HepG2 (cell line): ENCODE measurements around the gene NFE2L1.
"Not testable (repeated sequence)": the region's sequence is repeated elsewhere in the genome, so short reads cannot be mapped to it uniquely, and the experiment has no call there.

ENCODE experiments used
- EZH2 ChIP-seq: conservative IDR thresholded peaks from 2 replicates; pipeline ENCODE4 v1.6.1; 2012; ENCODE audit warnings: mild to moderate bottlenecking, low read depth, low read length, moderate library complexity
- POLR2AphosphoS5 ChIP-seq: IDR thresholded peaks from 2 replicates; pipeline ENCODE4 v1.6.1; 2012; ENCODE audit warnings: low read depth, low read length
- SIX4 ChIP-seq: sonication (generic); formaldehyde crosslinking; IDR thresholded peaks from 2 replicates; pipeline ENCODE4 v1.4.0; 2020; ENCODE audit warnings: missing genetic modification reagents
- SMAD3 ChIP-seq: sonication (generic); formaldehyde crosslinking; IDR thresholded peaks from 2 replicates; pipeline ENCODE4 v1.4.0; 2020; ENCODE audit warnings: missing genetic modification reagents
- WIZ ChIP-seq: sonication (generic); formaldehyde crosslinking; IDR thresholded peaks from 2 replicates; pipeline ENCODE4 v1.5.1; 2020; ENCODE audit warnings: mild to moderate bottlenecking, missing genetic modification reagents
- ZNF274 ChIP-seq: sonication (generic); formaldehyde crosslinking; IDR thresholded peaks from 2 replicates; pipeline ENCODE4 v1.5.1; 2020; ENCODE audit warnings: mild to moderate bottlenecking, missing genetic modification reagents
- ZNF720 ChIP-seq: sonication (generic); formaldehyde crosslinking; IDR thresholded peaks from 2 replicates; pipeline ENCODE4 v1.4.0; 2020; ENCODE audit warnings: missing genetic modification reagents
- TF ChIP-seq, protein P1 (sequence below): sonication (generic); formaldehyde crosslinking; IDR thresholded peaks from 2 replicates; pipeline ENCODE4 v1.5.0; 2020; ENCODE audit warnings: mild to moderate bottlenecking, missing genetic modification reagents, moderate library complexity
- TF ChIP-seq, protein P2 (sequence below): sonication (generic); formaldehyde crosslinking; IDR thresholded peaks from 2 replicates; pipeline ENCODE4 v1.8.1; 2023; ENCODE audit warnings: mild to moderate bottlenecking, missing genetic modification reagents
- TF ChIP-seq, protein P3 (sequence below): sonication (generic); formaldehyde crosslinking; IDR thresholded peaks from 2 replicates; pipeline ENCODE4 v1.8.0; 2022; ENCODE audit warnings: mild to moderate bottlenecking, missing genetic modification reagents, moderate library complexity
- TF ChIP-seq, protein P4 (sequence below): sonication (generic); formaldehyde crosslinking; IDR thresholded peaks from 2 replicates; pipeline ENCODE4 v1.8.1; 2023; ENCODE audit warnings: missing genetic modification reagents, mild to moderate bottlenecking, borderline replicate concordance
- TF ChIP-seq, protein P5 (sequence below): IDR thresholded peaks from 2 replicates; pipeline ENCODE4 v1.6.1; 2016

DNA sequence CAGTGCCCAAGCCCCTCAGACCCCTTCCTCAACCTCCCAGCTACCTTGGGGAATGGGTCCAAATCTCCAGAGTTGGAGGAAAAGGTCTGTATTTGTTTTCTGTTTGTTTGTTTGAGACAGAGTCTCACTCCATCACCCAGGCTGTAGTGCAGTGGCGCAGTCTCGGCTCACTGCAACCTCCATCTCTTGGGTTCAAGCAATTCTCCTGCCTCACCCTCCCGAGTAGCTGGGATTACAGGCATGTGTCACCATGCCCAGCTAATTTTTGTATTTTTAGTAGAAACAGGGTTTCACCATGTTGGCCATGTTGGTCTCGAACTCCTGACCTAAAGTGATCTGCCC is 30.4 kb upstream of the NFE2L1 start:
- not testable (repeated sequence) for TF ChIP-seq ZNF720 (CRISPR knock-in tag); SIX4 (CRISPR knock-in tag); POLR2AphosphoS5; WIZ (CRISPR knock-in tag); ZNF274 (CRISPR knock-in tag); SMAD3; EZH2
- TF ChIP-seq, protein P1, sequence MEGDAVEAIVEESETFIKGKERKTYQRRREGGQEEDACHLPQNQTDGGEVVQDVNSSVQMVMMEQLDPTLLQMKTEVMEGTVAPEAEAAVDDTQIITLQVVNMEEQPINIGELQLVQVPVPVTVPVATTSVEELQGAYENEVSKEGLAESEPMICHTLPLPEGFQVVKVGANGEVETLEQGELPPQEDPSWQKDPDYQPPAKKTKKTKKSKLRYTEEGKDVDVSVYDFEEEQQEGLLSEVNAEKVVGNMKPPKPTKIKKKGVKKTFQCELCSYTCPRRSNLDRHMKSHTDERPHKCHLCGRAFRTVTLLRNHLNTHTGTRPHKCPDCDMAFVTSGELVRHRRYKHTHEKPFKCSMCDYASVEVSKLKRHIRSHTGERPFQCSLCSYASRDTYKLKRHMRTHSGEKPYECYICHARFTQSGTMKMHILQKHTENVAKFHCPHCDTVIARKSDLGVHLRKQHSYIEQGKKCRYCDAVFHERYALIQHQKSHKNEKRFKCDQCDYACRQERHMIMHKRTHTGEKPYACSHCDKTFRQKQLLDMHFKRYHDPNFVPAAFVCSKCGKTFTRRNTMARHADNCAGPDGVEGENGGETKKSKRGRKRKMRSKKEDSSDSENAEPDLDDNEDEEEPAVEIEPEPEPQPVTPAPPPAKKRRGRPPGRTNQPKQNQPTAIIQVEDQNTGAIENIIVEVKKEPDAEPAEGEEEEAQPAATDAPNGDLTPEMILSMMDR (CRISPR knock-in tag): not testable (repeated sequence)
- TF ChIP-seq, protein P2, sequence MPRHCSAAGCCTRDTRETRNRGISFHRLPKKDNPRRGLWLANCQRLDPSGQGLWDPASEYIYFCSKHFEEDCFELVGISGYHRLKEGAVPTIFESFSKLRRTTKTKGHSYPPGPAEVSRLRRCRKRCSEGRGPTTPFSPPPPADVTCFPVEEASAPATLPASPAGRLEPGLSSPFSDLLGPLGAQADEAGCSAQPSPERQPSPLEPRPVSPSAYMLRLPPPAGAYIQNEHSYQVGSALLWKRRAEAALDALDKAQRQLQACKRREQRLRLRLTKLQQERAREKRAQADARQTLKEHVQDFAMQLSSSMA (CRISPR knock-in tag): not testable (repeated sequence)
- TF ChIP-seq, protein P3, sequence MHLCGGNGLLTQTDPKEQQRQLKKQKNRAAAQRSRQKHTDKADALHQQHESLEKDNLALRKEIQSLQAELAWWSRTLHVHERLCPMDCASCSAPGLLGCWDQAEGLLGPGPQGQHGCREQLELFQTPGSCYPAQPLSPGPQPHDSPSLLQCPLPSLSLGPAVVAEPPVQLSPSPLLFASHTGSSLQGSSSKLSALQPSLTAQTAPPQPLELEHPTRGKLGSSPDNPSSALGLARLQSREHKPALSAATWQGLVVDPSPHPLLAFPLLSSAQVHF (CRISPR knock-in tag): not testable (repeated sequence)
- TF ChIP-seq, protein P4, sequence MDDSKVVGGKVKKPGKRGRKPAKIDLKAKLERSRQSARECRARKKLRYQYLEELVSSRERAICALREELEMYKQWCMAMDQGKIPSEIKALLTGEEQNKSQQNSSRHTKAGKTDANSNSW (CRISPR knock-in tag): not testable (repeated sequence)
- TF ChIP-seq, protein P5, sequence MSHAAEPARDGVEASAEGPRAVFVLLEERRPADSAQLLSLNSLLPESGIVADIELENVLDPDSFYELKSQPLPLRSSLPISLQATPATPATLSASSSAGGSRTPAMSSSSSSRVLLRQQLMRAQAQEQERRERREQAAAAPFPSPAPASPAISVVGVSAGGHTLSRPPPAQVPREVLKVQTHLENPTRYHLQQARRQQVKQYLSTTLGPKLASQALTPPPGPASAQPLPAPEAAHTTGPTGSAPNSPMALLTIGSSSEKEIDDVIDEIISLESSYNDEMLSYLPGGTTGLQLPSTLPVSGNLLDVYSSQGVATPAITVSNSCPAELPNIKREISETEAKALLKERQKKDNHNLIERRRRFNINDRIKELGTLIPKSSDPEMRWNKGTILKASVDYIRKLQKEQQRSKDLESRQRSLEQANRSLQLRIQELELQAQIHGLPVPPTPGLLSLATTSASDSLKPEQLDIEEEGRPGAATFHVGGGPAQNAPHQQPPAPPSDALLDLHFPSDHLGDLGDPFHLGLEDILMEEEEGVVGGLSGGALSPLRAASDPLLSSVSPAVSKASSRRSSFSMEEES (CRISPR knock-in tag): not testable (repeated sequence)
